HFFc6 (cell line): ENCODE results near the gene DDX39B. TPM values are rescaled to one million over a fixed set of nuclear protein-coding genes. Genes with fewer than 3 reads are reported as not detected.
A peak's percentile ranks its signal among the peaks of the same experiment; 100 is the strongest.

Experiments
- DNase-seq: peaks from one replicate; pipeline ENCODE4 v3.0.0-alpha.2; 2018
- H3K27ac Mint-ChIP-seq: 2 replicates; pipeline ENCODE4 v1.8.0; 2020; ENCODE audit warnings: mild to moderate bottlenecking, mixed read lengths
- H3K27me3 Mint-ChIP-seq: 2 replicates; pipeline ENCODE4 v1.8.0; 2021; ENCODE audit warnings: mild to moderate bottlenecking, moderate library complexity, mixed read lengths; ENCODE audit not compliant: insufficient read depth
- H3K36me3 Mint-ChIP-seq: 2 replicates; pipeline ENCODE4 v1.8.0; 2021; ENCODE audit warnings: low read depth, mixed read lengths
- H3K4me1 Mint-ChIP-seq: 2 replicates; pipeline ENCODE4 v1.8.0; 2020; ENCODE audit warnings: low read depth, mixed read lengths
- H3K4me3 Mint-ChIP-seq: 2 replicates; pipeline ENCODE4 v1.8.0; 2020; ENCODE audit warnings: mild to moderate bottlenecking, moderate library complexity, mixed read lengths
- H3K9me3 Mint-ChIP-seq: 2 replicates; pipeline ENCODE4 v1.8.0; 2020; ENCODE audit warnings: mild to moderate bottlenecking, mixed read lengths
- total RNA-seq, 6 experiments: library from RNA; stranded (reverse); fragmentation: NEBNext Ultra II Directional; extraction: Animal tissue kit (Norgen Biotek cat#: 25700); gene quantifications; 2 replicates in 1 of 6; 3 replicates in 5 of 6; pipeline ENCODE4 v1.2.3, GENCODE V29; 2021
- TF ChIP-seq, protein P1 (sequence below): fragments of 200-600 bp; sonication (generic); IDR thresholded peaks from 2 replicates; pipeline ENCODE4 v1.5.0; 2021; ENCODE audit warnings: antibody characterized with exemption, mild to moderate bottlenecking

The DDX39B gene
- total RNA-seq, 6 experiments from 2014 or later, result 312 to 380 (median 358) TPM

DNA sequence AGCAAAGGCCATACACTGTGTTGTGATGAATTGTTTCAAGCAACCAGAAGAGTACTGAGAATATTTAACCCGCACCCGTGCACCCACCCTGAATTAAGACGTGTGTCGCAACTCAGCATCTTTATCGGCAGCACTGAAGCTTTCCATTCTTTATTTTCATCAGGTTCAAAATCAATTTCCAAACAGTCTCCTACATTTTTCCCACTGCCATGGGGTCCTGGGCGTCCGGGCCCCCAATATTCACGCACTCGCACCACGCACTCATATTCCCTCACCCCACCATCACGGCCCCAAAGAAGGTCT is 38.6 kb upstream of the DDX39B start:
- Mint-ChIP-seq H3K27me3 (peaks cover 3% of the 10 kb centered on the region; the same call in 1 of the 2 replicates), H3K4me3 (peak overlapping the region; percentile 98), H3K4me1 (peaks cover 22% of the 10 kb centered on the region), H3K9me3 (no peaks in the 10 kb centered on the region), H3K36me3 (no peaks in the 10 kb centered on the region), H3K27ac (peak overlapping the region; percentile 19; the same call in 1 of the 2 replicates)
- TF ChIP-seq, protein P1, sequence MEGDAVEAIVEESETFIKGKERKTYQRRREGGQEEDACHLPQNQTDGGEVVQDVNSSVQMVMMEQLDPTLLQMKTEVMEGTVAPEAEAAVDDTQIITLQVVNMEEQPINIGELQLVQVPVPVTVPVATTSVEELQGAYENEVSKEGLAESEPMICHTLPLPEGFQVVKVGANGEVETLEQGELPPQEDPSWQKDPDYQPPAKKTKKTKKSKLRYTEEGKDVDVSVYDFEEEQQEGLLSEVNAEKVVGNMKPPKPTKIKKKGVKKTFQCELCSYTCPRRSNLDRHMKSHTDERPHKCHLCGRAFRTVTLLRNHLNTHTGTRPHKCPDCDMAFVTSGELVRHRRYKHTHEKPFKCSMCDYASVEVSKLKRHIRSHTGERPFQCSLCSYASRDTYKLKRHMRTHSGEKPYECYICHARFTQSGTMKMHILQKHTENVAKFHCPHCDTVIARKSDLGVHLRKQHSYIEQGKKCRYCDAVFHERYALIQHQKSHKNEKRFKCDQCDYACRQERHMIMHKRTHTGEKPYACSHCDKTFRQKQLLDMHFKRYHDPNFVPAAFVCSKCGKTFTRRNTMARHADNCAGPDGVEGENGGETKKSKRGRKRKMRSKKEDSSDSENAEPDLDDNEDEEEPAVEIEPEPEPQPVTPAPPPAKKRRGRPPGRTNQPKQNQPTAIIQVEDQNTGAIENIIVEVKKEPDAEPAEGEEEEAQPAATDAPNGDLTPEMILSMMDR, result no peak
- no peak for DNase-seq

DNA sequence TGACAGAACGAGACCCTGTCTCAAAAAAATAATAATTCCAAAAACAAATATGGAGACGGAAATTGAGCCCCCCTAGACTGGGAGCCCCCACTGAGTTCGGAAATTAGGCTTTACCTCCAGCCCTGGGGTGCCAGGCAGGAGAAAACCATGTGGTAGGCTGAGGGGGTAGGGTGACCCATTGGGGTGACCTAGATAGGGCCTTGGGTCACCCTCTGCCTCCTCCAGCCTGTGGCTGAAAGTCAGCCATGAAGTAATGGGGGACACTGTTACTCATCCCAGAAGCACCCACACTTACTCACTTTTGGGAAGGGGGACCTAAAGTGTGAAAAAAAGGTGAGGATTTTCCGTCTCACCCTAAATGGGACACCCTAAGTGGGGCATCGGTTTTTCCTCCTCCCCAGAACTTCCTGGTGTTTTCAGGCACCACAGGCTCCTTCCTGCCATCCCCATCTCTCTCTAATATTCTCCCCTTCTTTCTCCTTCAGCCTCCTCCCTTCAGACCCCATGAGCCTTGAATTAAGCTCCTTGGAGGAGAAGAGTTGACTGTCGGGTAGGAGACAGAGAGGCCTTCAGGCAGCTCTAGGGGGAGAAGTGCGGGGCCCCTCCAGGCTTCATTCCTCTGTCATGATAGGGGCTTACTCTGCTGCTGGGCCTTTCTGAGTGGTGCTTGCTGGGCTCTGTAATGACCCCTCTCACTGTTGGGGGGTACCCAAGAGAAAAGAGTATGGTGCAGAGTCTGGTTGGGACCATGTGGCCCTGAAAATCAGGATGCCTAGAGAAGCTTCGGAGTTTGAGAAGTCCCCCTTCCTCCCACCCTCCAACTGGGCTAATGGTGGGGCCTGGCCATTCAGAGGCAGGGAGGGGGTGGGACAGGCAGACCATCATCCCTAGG is 38.0 kb upstream of the DDX39B start:
- peaks cover 27% of the 10 kb centered on the region for H3K4me1 Mint-ChIP-seq
- TF ChIP-seq, protein P1, result no peak
- H3K9me3 Mint-ChIP-seq, result no peaks in the 10 kb centered on the region
- H3K4me3 Mint-ChIP-seq, result peak overlapping the region; percentile 98
- H3K36me3 Mint-ChIP-seq, result no peaks in the 10 kb centered on the region
- no peak for DNase-seq
- H3K27ac Mint-ChIP-seq, result no peak overlapping the region
- H3K27me3 Mint-ChIP-seq, result peaks cover 3% of the 10 kb centered on the region; the same call in 1 of the 2 replicates

DNA sequence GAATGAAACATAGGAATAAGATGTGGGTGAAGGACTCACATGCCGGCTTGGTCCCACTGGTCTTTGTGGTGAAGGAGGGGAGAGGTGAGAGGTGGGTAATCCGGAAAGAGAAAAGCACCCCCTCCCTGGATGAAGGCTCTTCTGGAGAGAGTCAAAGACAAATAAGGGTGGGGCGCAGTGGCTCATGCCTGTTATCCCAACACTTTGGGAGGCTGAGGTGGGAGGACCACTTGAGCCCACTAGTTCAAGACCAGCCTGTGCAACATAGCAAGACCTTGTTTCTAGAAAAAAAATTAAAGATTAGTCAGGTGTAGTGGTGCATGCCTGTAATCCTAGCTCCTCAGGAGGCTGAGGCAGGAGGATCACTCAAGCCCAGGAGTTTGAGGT is 37.3 kb upstream of the DDX39B start:
- Mint-ChIP-seq H3K27ac (no peak overlapping the region), H3K9me3 (no peaks in the 10 kb centered on the region), H3K4me3 (no peak overlapping the region), H3K36me3 (no peaks in the 10 kb centered on the region), H3K4me1 (peaks cover 30% of the 10 kb centered on the region), H3K27me3 (peaks cover 3% of the 10 kb centered on the region; the same call in 1 of the 2 replicates)
- TF ChIP-seq, protein P1, result no peak
- no peak for DNase-seq

DNA sequence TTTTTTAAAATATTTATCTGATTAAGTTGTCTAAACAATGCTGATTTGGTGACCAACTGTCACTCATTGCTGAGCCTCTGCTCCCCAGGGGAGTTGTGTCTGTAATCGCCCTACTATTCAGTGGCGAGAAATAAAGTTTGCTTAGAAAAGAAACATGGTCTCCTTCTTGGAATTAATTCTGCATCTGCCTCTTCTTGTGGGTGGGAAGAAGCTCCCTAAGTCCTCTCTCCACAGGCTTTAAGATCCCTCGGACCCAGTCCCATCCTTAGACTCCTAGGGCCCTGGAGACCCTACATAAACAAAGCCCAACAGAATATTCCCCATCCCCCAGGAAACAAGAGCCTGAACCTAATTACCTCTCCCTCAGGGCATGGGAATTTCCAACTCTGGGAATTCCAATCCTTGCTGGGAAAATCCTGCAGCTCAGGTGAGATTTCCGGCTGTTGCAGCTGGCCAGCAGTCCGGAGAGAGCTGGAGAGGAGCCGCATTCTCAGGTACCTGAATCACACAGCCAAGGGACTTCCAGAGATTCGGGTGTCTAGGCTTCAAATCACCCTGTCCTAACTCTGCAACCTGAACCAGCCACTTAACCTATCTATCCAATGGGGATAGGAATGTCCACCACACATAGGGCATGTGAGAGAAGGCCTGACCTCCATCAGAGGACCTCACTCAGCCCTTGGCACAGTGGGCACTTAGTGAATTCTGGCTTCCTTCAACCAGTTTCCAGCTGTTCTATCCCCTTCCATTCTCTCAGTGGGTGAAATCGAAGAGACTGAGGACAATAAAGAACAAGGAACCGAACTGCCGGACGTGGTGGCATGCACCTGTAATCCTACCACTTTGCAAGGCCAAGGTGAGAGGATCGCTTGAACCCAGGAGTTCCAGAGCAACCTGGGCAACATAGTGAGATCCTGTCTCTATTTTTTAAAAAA is 36.6 kb upstream of the DDX39B start:
- Mint-ChIP-seq H3K36me3 (no peaks in the 10 kb centered on the region), H3K27ac (no peak overlapping the region), H3K4me3 (no peak overlapping the region), H3K27me3 (peaks cover 6% of the 10 kb centered on the region), H3K9me3 (no peaks in the 10 kb centered on the region), H3K4me1 (peaks cover 37% of the 10 kb centered on the region)
- DNase-seq, result no peak
- TF ChIP-seq, protein P1, result no peak

DNA sequence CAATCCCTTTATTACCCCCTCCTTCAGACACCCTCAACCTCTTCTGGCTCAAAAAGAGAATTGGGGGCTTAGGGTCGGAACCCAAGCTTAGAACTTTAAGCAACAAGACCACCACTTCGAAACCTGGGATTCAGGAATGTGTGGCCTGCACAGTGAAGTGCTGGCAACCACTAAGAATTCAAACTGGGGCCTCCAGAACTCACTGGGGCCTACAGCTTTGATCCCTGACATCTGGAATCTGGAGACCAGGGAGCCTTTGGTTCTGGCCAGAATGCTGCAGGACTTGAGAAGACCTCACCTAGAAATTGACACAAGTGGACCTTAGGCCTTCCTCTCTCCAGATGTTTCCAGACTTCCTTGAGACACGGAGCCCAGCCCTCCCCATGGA is 35.8 kb upstream of the DDX39B start:
- Mint-ChIP-seq H3K4me1 (peaks cover 39% of the 10 kb centered on the region), H3K27ac (no peak overlapping the region), H3K27me3 (peaks cover 11% of the 10 kb centered on the region), H3K9me3 (no peaks in the 10 kb centered on the region), H3K36me3 (no peaks in the 10 kb centered on the region), H3K4me3 (no peak overlapping the region)
- DNase-seq, result no peak
- TF ChIP-seq, protein P1, result no peak
